Stimulated activated CD8-positive, alpha-beta memory T cell treated with anti-CD3 and anti-CD28 coated beads, Interleukin-4, amount 100 ng/mL, for 4 hours (primary cell): Measurements from ENCODE around the gene RGS7.
"Not testable (repeated sequence)": the region's sequence is repeated elsewhere in the genome, so short reads cannot be mapped to it uniquely, and the experiment has no call there.

ENCODE experiments used
- DNase-seq, 2 donors: peaks; one replicate each; pipeline ENCODE4 v3.0.0-alpha.2; 2020; ENCODE audit warnings: low read depth in 2 of 2, low spot score in 1 of 2

RGS7 gene

DNA sequence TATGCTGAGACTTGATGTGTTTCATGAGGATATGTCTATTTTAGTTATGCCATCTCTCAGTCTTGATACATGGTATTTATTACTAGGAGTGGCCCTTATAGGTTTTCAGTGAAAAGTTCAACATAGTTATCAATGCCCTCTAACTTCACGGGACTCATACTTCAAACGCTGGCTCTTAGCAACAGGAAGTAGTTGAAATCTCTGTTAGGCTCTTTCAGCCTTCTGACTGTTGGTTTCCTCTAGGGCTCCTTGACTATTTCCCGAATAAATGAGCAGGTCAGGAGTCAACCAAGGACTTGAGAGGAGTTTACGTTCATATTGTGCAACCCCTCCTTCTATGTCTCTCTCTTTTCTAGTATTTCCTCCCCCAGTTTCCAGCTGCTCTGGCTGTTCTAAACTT, 141.8 kb downstream of the RGS7 start:
- DNase-seq: no peak

DNA sequence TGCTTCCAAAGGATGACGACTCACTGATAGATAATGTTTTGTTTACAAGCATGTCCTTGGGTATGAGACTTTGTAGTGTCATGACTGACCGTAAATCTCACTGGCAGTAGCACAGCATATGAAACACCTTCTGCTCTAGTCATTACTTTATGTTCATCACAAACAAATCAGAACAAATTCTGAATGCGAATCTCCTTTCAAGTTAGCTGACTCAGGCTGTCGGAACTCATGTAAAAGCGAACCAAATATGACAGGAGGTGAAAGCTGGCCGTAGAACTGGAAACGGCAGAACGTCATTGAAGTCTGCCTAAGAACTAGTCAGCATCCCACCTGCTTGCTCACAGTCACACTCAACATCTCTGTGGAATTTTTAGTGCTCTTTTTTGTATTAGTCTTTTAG, 143.9 kb downstream of the RGS7 start:
- no peak for DNase-seq

DNA sequence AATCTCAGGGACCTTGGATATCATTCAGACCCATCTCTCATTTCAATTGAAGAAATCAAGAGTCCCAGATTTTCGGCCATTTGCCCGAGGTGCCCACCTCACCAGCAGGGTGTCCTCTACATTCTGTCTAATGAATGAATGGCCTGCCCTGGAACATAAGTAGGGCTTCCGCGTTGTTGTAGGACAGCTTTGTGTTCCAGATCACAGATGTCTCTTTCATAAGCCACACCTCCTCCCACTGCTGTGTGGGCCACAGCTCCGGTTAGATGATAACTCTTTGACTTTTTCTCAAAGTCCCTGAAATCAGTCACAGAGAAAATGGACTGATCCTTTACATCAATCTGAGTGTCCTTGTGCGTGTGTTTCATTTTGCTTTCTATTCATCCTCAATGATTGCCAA, 144.4 kb downstream of the RGS7 start:
- DNase-seq: no peak

DNA sequence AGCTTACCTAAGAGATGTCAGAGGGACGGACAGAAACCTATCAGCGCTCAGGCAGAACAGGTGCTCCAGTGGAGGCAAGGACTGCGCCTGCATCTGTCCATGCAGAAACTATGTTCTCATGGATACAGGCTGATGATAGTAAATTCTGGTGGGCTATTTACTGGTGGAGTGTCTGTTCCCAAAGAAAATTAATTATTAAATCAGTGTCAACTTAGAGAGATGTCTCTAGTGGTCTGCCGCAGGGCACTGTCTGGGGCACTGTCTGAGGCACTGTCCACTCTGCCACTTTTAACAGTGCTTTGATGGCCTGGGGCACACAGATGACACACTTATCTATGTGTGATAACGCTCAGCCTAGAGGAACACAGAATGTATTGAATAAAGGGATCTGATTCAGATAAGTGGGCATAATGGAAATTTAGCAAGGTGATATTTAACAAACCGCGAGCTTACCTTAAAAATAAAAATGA, 148.1 kb downstream of the RGS7 start:
- DNase-seq: no peak

DNA sequence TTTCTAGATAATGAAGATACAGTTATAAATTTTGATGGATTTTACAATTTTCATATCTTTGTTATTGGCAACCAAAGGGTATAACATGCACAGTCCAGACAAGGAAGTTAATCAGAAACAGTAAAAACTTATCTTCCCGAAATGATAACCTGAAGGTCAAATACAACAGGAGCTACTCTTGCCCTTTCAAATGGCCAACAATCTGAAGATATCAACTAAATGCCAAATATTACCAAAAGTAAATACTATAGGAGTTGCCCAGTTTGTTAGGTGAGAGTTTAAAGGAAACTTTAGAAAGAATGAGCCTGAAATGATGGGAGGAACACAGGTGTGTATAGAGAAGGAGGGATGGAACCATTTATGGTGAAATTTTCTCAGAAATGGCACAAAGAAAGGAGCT, 153.2 kb downstream of the RGS7 start:
- no peak for DNase-seq

DNA sequence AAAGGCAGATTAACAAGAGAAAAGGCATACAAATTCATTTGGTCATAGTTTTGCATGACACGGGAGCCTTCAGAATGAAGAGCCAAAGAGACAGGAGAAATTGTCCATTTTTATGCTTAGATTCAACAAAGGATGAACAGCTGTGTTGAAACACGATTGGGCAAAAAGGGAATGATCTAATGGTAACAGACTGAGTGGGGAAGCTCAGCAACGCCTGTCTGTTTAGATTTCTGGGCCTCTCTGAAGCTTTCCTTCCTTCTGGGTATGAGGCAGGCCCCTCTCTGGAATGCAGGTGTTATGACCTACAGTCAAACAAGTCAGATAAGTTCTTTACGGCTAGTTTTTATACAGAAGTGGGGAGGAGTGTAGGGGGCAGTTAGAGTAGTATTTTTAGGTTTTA, 154.6 kb downstream of the RGS7 start:
- DNase-seq: no peak

DNA sequence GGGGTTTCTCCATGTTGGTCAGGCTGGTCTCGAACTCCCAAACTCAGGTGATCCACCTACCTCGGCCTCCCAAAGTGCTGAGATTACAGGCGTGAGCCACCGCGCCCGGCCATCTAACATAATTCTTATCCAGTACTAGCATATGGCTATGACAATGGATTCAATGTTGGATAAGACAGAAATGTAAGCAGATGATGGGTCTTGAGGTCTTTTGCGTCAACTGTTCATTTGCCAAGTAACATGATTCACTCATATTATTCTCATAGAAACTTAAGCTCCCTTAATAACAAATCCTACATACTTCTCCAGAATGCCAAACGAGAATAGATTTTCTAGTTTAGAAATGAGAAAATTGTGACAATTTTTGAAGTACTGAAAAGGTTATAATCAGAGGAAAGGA, 170.3 kb downstream of the RGS7 start:
- no peak for DNase-seq

DNA sequence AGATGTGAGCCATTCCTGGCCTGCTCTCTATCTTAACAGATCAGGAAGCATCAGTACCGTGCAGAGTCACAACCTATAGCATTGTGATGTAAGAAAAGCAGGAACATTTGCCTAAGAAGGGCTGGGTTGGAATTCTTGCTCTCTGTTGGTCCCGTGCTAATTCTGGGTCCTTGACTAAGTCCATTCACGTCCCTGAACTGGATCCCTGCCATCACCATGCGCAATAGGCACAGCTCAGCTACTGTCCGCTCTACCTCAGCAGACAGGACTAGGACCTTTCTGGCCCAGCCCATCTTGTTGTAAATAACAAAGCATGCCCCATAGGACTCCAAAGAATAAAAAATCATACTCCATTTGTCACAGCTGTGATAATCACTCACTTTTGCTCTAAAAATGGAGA, 175.0 kb downstream of the RGS7 start:
- DNase-seq: no peak

DNA sequence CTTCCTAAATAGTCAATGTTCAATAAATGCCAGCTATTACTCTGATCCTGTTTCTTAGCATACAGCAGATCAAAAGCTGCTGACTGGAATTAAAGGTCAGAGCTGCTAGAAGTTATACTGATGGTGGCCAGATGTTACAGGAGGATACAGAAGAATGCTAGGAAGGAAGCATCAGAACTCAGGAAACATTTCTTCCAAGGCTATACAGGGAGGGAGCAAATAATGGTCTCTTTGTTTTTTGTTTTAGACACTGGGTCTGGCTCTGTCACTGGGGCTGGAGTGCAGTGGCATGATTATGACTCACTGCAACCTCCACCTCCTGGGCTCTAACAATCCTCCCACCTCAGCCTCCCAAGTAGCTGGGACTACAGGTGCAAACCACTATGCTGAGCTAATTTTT, 175.5 kb downstream of the RGS7 start:
- DNase-seq: no peak

DNA sequence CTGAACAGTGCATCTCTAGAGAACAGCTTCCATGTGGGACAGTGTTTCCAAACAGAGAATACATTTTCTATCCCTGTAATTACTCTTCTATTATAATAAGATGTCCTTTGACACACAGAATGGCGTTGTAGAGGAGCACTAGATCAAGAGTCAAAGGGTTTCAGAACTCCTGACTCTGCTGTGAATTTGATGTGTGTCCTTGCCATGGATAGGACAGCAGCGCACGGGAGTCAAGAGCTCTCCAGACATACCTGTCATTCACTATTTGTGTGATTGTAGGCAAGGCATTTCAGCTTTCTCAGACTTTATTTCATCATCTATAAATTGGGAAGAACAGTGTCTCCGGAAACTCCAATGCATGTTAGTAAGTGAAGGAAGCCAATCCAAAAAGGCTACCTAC, 176.4 kb downstream of the RGS7 start:
- DNase-seq: no peak

DNA sequence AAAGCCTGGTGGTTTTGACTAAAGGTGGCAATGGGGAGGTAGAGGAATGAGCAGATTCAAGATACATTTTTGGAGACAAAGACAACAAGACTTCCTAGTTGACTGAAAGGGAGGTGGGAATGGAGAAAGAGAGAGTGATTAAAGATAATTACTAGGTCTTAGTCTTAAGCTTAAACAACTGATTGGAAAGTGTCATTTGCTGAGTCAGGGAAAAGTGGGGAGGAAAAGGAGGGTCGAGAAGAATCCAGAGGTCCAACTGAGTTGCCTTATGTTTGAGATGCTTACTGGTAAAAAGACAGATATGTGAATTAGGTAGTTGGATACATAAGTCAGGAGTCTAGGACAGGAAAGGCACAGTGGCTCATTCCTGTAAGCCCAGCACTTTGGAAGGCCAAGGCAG, 179.3 kb downstream of the RGS7 start:
- no peak for DNase-seq

DNA sequence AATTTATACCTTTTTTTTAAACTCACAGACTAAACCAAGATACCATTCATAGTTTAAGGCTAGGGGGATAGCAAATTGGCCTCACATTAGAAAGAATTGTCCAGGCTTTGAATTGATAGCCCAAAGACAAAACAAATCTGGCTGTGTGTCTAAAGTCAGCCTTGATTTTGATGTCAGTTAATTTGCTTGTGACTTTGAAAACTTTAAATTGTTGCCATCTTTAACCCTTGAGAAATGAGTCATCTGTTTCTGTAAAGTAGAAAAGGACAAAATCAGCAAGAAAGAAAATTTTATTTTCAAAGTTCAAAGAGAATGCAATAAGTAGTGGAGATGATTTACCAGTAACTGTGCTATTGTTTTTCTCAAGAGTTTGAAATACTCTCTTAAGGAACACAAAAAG, 184.5 kb downstream of the RGS7 start:
- no peak for DNase-seq

DNA sequence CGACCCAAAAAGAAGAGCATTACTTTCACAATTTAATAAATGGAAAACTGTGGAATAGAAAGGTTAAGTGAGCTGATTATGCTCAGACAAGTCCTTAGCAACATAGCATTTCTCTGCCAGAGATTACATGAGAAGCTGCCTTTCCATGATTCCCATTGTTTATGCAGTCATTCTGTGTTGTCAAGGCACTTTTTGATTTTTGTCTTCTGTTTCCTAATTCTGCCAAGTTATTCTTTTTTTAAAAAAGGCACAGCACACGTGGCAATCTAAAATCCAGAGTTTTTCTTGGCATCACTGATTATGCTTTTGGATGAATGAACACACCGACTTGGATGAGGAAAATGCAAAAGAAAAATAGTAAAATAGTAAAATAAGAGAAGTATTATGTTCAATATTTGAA, 185.0 kb downstream of the RGS7 start:
- no peak for DNase-seq

DNA sequence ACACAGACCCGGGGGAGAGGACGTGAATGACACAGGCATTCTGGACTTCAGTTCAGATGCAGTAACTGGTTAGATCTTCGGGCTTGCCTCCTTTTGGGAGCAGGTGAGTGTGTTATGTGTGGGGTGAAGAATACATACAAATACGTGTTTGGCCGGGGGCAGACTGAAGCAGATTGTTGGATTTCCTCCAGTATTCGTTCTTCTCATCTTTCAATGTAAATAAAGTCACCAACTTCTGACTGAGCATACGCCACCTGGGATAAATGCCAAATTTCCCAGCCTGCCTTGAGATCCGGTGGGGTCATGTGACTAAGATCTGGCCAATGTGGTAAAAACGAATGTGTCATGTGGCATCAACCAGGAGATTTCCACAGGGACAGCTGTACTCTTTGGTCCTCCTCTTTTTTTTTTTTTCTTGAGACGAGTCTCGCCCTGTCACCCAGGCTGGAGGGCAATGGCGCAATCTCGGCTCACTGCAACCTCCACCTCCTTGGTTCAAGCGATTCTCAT, 189.8 kb downstream of the RGS7 start:
- no peak for DNase-seq

DNA sequence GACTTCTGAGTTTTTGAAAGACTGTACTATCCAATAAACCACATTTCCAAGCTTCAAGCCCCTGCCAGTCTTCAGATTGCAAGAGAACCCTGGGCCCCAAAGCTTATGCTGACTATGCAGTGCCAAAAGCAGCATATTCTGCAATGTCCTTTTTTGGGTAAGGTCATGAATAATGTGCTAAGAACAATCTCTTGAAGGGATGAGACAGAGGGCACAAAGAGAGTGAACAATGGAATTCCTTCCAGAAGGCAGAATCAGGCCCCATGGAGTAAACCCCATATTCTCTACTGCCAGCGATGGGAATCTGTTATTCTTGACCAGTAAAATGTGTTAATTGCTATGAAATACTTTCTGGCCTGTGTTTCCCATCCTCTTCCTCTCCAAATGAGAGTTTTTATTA, 190.4 kb downstream of the RGS7 start:
- DNase-seq: no peak

DNA sequence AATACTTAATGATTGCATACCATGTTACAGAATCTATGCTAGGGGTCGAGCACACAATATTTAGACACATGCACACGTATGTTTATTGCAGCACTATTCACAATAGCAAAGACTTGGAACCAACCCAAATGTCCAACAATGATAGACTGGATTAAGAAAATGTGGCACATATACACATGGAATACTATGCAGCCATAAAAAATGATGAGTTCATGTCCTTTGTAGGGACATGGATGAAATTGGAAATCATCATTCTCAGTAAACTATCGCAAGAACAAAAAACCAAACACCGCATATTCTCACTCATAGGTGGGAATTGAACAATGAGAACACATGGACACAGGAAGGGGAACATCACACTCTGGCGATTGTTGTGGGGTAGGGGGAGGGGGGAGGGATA, 191.7 kb downstream of the RGS7 start:
- not testable (repeated sequence) for DNase-seq

DNA sequence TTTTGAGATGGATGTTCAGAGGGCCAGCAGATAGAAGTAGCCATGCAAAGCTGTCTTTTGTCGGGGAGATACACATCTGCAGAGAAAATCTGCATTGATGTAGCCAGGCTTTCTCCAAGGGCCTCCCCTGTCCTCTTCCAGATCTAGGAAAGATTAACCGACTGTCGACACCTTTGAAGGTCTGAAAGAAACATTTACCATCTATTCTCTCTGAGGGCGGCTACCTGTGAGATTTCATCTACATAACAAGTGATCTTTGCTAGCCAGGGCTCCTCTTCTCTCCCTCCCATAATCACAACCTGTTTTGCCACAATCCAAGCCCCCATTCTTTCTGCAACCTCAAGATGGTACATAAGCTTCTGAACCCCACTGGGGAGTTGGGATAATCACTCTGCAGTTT, 193.6 kb downstream of the RGS7 start:
- no peak for DNase-seq

DNA sequence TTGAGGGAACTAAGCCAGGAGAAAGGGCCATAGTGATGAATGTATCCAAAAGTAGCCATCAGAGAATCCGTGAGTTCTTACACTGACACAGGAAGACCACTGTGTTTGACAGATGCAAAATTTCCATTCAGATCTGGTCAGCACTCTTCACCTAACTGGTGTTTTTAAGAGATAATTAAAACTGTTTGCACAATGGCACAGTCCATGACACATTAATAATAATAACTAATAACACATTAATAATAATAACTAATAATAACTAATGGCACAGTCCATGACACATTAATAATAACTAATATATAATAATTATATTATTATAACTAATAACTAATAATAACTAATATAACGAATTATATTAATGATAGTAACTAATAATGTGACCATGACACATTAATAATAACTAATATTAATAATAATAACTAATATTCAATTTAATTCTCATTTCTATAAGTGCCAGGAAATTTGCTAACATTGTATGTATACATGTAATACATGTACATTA, 195.8 kb downstream of the RGS7 start:
- no peak for DNase-seq

DNA sequence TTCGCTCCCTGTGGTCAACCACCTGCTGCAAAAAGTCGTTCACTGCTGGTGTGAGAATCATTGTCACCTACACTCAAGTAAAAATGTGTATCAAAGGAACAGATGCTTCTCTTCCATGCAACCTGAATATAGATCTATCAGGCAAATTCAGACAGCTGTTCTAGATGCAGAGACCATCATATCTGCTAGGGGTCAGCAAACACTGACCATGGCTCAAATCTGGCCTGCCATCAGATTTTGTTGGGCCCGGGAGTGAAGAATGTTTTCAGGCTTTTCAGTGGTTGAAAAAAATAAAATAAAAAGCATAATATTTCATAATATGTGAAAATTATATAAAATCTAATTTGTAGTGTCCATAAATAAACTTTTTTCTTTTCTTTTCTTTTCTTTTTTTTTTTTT, 199.6 kb downstream of the RGS7 start:
- no peak for DNase-seq

DNA sequence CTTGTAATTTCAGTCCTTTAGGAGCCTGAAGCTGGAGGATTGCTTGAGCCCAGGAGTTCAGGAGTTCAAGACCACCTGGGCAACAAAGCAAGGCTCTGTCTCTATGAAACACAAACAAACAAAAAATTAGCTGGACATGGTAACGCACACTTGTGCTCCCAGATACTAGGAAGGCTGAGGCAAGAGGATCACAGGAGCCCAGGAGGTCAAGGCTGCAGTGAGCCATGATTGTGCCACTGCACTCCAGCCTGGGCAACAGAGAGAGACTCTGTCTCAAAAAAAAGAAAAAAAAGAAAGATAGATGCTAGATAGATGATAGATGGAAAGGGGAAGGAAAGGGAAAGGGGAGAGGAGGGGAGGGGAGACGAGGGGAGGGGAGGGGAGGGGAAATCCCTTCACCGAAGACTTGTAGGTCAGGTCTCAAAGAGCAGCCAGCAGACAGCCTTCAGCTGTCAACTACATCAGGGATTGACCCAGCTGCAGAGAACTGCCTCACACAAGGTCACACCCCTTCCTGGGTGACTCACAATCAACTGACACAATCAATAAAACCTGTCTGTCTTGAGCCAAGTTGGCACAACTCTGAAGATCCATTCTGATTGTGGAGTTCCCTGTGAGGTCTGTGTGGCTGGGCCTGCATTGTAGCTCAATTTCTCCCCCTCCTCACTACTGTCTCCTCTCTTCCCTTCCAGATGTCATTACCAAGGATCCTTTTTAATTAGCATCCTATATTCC, 200.6 kb downstream of the RGS7 start:
- DNase-seq: no peak

DNA sequence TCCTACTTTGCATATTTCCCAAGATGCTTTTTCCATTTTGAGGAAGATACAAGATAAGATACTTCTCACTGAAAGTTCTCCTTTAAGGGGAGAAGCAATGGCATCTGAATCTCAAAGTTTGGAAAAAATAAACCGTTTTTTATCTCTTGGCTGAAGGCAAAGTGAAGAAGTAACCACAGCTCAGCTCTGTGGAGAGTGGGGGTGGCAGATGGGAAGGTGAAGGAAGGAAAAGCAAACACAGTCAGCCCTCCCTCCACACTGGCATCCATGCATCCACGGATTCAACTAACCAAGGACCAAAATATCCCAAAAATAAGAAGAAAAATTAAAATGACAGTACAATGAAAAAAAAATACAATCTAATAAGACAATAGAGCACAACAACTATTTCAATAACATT, 211.1 kb downstream of the RGS7 start:
- no peak for DNase-seq

DNA sequence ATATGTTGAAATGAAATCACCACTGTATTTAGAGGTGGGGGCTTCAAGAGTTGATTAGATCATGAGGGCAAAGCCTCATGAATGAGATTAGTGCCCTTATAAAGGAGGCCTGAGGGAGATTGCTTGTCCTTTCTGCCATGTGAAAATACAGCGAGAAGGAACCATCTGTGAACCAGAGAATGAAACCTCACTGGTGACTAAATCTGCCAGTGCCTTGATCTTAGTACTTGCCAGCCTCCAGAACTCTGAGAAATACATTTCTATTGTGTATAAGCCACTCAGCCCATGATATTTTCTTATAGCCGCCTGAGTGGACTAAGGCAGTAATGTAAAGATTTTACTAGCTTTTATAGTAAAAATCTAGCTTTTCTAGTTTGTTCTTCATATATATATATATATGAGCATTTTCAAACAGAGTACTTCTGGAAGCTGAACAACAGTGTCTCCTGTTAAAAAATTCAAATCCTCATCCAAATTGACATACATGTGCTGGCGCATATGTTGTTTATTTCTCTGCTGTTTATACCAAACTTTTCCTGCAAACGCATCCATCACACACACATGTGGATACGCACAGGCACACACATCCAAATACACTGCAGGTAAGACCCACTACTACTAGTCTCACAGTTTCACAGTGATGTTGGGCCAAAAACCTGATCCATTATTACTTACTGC, 213.1 kb downstream of the RGS7 start:
- no peak for DNase-seq

DNA sequence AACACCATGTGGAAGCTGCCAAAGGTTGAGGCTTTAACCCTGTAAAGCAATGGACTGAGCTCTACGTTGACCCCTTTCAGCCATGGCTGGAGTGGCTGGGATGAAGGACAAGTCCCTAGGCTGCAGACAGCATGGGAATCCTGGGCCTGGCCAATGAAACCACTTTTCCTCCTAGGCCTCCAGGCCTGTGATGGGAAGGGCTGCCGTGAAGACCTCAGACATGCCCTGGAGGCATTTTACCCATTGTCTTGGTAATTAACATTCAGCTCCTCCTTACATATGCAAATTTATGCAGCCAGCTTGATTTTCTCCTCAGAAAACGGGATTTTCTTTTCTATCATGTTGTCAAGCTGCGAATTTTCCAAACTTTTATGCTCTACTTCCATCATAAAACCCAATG, 214.5 kb downstream of the RGS7 start:
- no peak for DNase-seq
